ENCODE data around the gene GSE1.
"Not testable (repeated sequence)": the region's sequence is repeated elsewhere in the genome, so short reads cannot be mapped to it uniquely, and the experiment has no call there.

The GSE1 gene

DNA sequence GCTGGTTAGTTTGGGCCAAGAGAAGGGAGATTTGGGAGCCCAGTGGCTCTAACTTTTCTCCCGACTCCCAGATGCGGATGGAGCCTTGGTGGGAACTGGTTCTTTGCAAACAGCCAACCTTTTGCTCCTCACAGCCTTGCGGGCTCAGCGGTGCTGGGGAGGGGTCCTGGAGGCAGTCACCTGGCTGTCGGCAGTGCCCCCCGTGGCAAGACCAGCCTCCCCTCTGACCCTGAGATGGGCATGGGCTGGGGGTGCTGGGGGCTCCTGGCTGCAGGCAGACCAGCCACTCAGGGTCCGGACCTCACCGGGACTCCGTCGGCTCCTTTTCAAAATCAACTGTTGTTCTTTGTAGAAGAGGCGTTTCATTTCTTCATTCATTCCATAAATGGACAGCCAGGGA is 21.7 kb upstream of the GSE1 start:
- TF ChIP-seq CTCF (IDR thresholded peaks at IDR 0.05; ENCODE audit: control insufficient read depth, extremely low read depth, insufficient read depth) = no peak
- no peak overlapping the region for H3K4me3 ChIP-seq (ENCODE audit: low read depth, low read length)
- no peak for DNase-seq (ENCODE audit: low read depth)

- H3K4me3 ChIP-seq (ENCODE audit: low read depth, low read length); DNase-seq (ENCODE audit: low read depth): not testable (repeated sequence)
These were observed 20.8 kb upstream of the GSE1 start for GRCh38 chr16:85592277-85592676.

GRCh38 chr16:85592700-85593493 is 20.2 kb upstream of the GSE1 start:
- no peak for DNase-seq (ENCODE audit: low read depth)
- no peak overlapping the region for H3K4me3 ChIP-seq (ENCODE audit: low read depth, low read length)
- no peak for TF ChIP-seq CTCF (IDR thresholded peaks at IDR 0.05; ENCODE audit: control insufficient read depth, extremely low read depth, insufficient read depth)

GRCh38 chr16:85593494-85594221 is 19.5 kb upstream of the GSE1 start:
- TF ChIP-seq CTCF (IDR thresholded peaks at IDR 0.05; ENCODE audit: control insufficient read depth, extremely low read depth, insufficient read depth) = no peak
- no peak overlapping the region for H3K4me3 ChIP-seq (ENCODE audit: low read depth, low read length)
- no peak for DNase-seq (ENCODE audit: low read depth)

DNA sequence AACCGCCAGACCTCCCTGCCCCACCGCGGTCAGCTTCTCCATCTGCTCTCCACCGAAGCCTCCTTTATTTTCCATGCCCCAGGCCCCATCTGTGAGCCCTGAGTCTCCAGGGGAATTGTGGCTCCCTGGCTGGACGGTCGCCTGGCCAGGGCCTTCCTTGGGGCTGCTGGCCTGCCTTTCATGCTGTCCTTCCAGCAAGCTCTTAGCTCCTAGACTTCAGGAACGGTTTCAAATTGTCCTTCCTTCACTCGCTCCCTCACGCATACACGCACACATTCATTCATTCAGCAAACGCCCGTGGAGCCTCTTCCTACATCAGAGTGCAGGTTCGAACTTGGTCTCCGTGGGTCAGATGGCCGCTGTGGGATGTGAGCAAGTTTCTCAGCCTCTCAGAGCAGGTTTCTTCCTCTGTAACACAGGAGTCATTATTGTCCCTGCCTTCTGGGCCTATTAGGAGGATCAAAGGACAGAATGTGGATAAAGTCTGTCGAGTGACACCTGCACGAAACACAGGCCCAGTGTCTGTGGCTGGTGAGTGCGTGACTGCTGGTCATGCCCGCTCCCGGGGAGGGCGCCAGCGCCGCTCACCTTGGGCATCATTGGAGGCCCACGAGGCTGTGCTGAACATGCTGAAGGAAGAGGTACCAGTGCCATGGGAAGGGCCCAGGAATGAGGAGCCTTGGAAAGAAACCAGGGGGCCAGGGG is 18.7 kb upstream of the GSE1 start:
- TF ChIP-seq CTCF (IDR thresholded peaks at IDR 0.05; ENCODE audit: control insufficient read depth, extremely low read depth, insufficient read depth) = no peak
- no peak overlapping the region for H3K4me3 ChIP-seq (ENCODE audit: low read depth, low read length)
- DNase-seq (ENCODE audit: low read depth) = no peak

DNA sequence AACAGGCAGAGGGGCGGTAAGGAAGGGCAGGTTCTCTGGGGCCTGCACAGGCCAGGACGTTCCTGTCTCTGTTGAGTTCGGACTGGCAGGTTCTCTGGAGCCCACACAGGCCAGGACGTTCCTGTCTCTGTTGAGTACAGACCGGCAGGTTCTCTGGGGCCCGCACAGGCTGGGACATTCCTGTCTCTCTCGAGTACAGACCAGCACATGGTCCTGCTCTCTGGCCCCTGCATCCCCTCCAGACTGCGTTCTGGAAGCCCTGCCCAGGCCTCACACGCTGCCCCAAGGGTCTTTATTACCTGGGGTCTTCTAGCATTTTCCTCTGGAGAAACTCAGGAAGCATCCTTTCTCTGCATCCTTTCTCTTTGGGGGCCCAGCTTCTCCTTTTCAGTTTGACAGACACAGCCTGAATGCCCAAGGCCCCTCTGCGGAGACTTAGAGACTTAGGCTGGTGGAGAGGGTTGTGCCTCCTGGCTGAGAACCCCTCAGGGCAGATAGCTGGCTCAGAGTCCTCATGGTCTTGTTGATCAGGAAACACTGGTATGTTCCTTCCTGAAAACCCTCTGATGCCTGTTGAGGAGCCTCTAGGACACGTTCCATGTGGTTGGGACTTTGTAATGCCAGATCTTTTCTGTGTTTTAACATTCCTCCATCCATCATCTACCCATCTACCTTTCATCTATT is 18.0 kb upstream of the GSE1 start:
- DNase-seq (ENCODE audit: low read depth) = no peak
- no peak overlapping the region for H3K4me3 ChIP-seq (ENCODE audit: low read depth, low read length)
- TF ChIP-seq CTCF (IDR thresholded peaks at IDR 0.05; ENCODE audit: control insufficient read depth, extremely low read depth, insufficient read depth) = no peak

All from LNCaP clone FGC (cell line).